ENCODE results near the gene TAS2R5. TPM values are rescaled to one million over a fixed set of nuclear protein-coding genes. Genes with fewer than 3 reads are reported as not detected.
A peak's percentile ranks its signal among the peaks of the same experiment; 100 is the strongest.
"Not testable (repeated sequence)": the region's sequence is repeated elsewhere in the genome, so short reads cannot be mapped to it uniquely, and the experiment has no call there.

Gene TAS2R5
- total RNA-seq, 1 donor from 2014 or later = 2.2 TPM

GRCh38 chr7:141754939-141755338 is 35.1 kb upstream of the TAS2R5 start:
- H3K27ac ChIP-seq = no peak overlapping the region
- intact Hi-C loops (cut with DNase I) = no loop called here
- TF ChIP-seq CTCF (IDR thresholded peaks at IDR 0.05) = peak; percentile 45
- ATAC-seq (peak; percentile 52), DNase-seq (no peak)
- no peak overlapping the region for H3K4me3 ChIP-seq
- H3K27me3 ChIP-seq = no peaks in the 10 kb centered on the region
- no peaks in the 10 kb centered on the region for H3K4me1 ChIP-seq
- H3K36me3 ChIP-seq = peaks cover 79% of the 10 kb centered on the region
- peaks cover 20% of the 10 kb centered on the region for H3K9me3 ChIP-seq

GRCh38 chr7:141763797-141764196 is 26.2 kb upstream of the TAS2R5 start, which contains the start of gene TAS2R3:
Gene TAS2R3 (plus strand): TSS chr7:141764097. CDS start chr7:141764159, 62 bp downstream.
- DNase-seq = no peak
- H3K27me3 ChIP-seq = no peaks in the 10 kb centered on the region
- intact Hi-C loops (cut with DNase I) = no loop called here
- no peaks in the 10 kb centered on the region for H3K9me3 ChIP-seq
- H3K4me3 ChIP-seq = no peak within 1 kb of the TSS
- no peaks in the 10 kb centered on the region for H3K4me1 ChIP-seq
- no peak for TF ChIP-seq CTCF (IDR thresholded peaks at IDR 0.05)
- peaks cover 40% of the 10 kb centered on the region for H3K36me3 ChIP-seq
- no peak within 1 kb of the TSS for H3K27ac ChIP-seq
- ATAC-seq = no peak

GRCh38 chr7:141770083-141770583 is 19.9 kb upstream of the TAS2R5 start:
- H3K27ac ChIP-seq; DNase-seq; H3K4me1 ChIP-seq; H3K9me3 ChIP-seq; H3K27me3 ChIP-seq; H3K36me3 ChIP-seq; intact Hi-C loops (cut with DNase I); H3K4me3 ChIP-seq; ATAC-seq: not testable (repeated sequence)

- intact Hi-C loops (cut with DNase I) = no loop called here
- DNase-seq (no peak), ATAC-seq (no peak)
Observed at GRCh38 chr7:141776374-141776773, 13.6 kb upstream of the TAS2R5 start, which contains the start of gene TAS2R4. Gene TAS2R4 (plus strand): TSS chr7:141776674. CDS start chr7:141778489, 1,815 bp downstream.

GRCh38 chr7:141785706-141786552 is 4.1 kb upstream of the TAS2R5 start:
- H3K36me3 ChIP-seq = no peaks in the 10 kb centered on the region
- ATAC-seq (peak; percentile 79), DNase-seq (no peak)
- no peak overlapping the region for H3K4me3 ChIP-seq
- H3K27me3 ChIP-seq = no peaks in the 10 kb centered on the region
- intact Hi-C loops (cut with DNase I) = no loop called here
- no peaks in the 10 kb centered on the region for H3K9me3 ChIP-seq
- no peaks in the 10 kb centered on the region for H3K4me1 ChIP-seq
- peak; percentile 78 for TF ChIP-seq CTCF (IDR thresholded peaks at IDR 0.05)
- no peak overlapping the region for H3K27ac ChIP-seq

More at GRCh38 chr7:141776374-141776773, 13.6 kb upstream of the TAS2R5 start, which contains the start of gene TAS2R4:
- H3K4me3 ChIP-seq = no peak within 1 kb of the TSS
- H3K27me3 ChIP-seq = no peaks in the 10 kb centered on the region
- H3K4me1 ChIP-seq = no peaks in the 10 kb centered on the region
- no peak within 1 kb of the TSS for H3K27ac ChIP-seq
- H3K9me3 ChIP-seq = no peaks in the 10 kb centered on the region
- no peak for TF ChIP-seq CTCF (IDR thresholded peaks at IDR 0.05)
- peaks cover 36% of the 10 kb centered on the region for H3K36me3 ChIP-seq

- Histone ChIP-seq H3K36me3 (peaks cover 1% of the 10 kb centered on the region), H3K27ac (no peak overlapping the region), H3K4me1 (no peaks in the 10 kb centered on the region), H3K4me3 (no peak overlapping the region), H3K9me3 (no peaks in the 10 kb centered on the region), H3K27me3 (no peaks in the 10 kb centered on the region)
- ATAC-seq = no peak
- intact Hi-C loops (cut with DNase I) = no loop called here
- no peak for TF ChIP-seq CTCF (IDR thresholded peaks at IDR 0.05)
- no peak for DNase-seq
Observed at GRCh38 chr7:141788296-141788695, 1.7 kb upstream of the TAS2R5 start.
